ENCODE measurements around the gene ARHGEF4.

ARHGEF4 gene, protein sequence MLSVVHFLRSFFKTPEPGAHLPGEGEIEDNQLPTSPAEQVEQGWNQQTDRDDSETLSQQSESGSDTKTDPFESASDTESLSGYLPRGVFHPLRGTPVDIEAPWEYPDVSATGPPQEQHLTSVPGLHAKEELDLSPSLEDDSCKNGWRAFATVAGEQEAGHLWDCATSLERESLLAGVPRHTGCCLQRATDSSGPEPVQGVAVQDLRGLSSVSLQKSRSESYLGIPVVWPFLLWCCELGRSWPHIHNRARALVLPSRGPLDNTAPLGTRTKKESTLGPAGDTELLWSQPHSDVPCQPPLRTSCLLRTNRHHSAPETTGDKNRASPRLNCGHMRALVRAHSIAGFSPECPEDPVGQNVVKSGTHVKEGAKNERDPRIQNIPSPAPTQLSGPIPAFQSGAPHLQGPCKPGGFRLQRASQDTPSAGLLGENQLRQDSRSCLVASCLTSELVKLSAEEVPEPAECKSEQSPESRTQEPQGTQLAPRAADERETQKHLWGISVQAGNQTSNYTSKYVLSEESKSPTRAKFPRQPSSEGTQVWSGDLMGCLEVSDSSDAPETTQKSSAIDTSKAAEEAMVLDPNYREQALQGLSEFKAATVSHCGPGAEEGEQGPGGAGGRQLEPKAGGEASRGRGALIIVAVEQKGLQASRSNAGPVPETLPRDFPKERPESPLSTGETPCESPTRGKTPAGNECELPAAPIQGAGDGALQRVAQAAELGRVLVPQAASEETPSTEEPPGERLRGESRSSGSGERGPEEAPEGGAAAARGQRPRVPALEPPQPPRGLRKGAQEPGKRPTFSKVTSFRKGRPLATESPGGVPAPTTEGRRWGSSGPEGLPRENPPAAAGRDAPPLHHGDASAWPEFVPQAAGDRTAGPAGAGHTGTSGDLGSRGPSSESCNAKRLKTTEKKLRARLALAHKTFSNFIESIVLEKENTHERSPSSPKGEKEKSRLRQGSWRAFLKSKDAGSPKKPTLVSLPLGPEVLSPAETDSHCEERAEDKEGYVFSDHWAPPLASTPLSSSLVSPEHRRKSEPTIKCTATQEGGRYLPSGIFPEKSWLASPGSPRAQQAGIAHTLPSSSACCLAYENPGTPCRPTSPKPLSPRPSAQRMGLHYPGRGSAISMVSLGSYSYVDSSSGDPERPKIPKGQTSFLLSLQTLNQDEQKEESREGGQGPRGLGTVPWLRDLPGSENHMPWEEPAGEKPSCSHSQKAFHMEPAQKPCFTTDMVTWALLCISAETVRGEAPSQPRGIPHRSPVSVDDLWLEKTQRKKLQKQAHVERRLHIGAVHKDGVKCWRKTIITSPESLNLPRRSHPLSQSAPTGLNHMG (N-terminal part only)

DNA sequence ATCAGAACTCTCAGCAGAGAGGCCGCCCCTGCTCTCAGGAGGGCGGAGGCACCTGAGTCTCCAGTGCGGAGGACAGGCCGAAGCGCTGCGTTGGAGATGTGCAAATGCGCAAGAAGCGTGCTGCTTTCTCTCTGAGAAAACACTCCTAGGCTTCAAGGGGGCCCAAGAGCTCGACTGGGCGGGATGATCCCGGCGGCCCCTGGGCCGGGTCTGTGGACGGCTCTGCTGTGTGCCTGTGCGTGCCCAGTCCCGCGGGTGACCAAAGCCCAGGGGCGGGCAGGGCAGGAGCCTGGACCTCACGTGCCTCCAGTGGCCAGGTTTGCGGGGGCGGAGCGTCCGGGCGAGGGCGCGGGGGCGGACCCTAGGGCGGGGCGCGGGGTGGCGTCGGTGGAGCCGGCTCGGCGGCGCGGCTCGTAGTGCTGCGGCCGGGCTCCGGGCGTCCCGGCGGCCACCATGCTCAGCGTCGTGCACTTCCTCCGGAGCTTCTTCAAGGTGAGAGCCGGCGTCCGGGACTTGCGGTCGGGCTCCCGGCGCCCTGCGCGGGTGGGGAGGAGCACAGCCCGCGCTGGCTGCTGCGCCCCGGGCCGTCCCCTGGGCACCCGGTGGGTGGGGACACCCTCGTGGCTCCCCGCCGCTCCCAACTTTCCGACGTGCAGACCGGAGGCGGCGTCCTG, at the start of gene ARHGEF4:
Gene ARHGEF4 (plus strand): TSS at position 414 of the 674 bp plus-strand sequence. CDS start 40 bp downstream, at position 454.
- peak; percentile 33 for DNase-seq (ENCODE audit: low spot score)
- peaks cover 40% of the 10 kb centered on the region for H3K27me3 Mint-ChIP-seq (ENCODE audit: low read depth)

DNA sequence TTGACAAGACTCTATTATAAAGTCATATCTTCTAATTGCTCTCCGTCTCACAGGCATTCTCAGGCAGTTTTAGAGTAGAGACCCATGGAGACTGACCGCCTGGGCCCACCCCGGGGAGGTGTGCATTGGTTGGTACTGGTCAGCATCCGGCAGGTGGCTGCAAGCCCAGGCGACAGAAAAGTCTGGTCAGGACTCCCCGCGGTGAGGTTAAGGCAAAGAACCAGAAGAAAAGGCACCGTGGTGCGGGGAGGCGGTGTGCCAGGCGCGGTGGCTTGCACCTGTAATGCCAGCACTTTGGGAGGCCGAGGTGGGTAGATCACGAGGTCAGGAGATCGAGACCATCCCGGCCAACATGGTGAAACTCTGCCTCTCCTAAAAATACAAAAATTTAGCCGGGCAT, 48.9 kb upstream of the ARHGEF4 start:
- H3K9me3 Mint-ChIP-seq = no peaks in the 10 kb centered on the region
- H3K27ac Mint-ChIP-seq = no peak overlapping the region
- peaks cover 6% of the 10 kb centered on the region for H3K27me3 Mint-ChIP-seq (ENCODE audit: low read depth)

More for the DNA sequence above, at the start of gene ARHGEF4:
- Mint-ChIP-seq H3K4me1 (ENCODE audit: low read depth) (no peaks in the 10 kb centered on the region), H3K36me3 (ENCODE audit: low read depth) (no peaks in the 10 kb centered on the region), H3K9me3 (no peaks in the 10 kb centered on the region), H3K27ac (no peak within 1 kb of the TSS), H3K4me3 (no peak within 1 kb of the TSS)

DNA sequence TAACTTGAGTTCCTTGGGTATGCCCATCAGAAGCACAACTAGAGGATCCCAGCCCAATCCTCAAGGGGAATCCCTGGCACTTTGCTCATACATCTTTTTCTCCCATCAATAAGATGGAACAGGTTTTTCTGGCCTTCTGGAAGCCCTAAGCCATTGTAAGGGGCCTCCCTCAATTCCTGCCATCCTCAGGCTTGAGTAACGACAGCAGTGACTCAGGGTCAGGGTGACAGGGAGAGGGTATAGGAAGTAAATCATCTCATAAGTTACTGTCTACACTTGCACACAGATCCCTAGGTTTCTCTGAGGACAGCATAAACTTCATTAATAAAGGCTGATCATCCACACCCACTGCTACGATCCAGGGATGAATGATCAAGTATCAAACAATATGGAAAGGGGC, 46.4 kb upstream of the ARHGEF4 start:
- H3K9me3 Mint-ChIP-seq = no peaks in the 10 kb centered on the region
- peaks cover 6% of the 10 kb centered on the region for H3K27me3 Mint-ChIP-seq (ENCODE audit: low read depth)
- no peak overlapping the region for H3K4me3 Mint-ChIP-seq
- H3K4me1 Mint-ChIP-seq (ENCODE audit: low read depth) = no peaks in the 10 kb centered on the region
- H3K27ac Mint-ChIP-seq = no peak overlapping the region
- DNase-seq (ENCODE audit: low spot score) = no peak
- no peaks in the 10 kb centered on the region for H3K36me3 Mint-ChIP-seq (ENCODE audit: low read depth)

More for the DNA sequence above, 48.9 kb upstream of the ARHGEF4 start:
- H3K4me3 Mint-ChIP-seq = no peak overlapping the region
- no peak for DNase-seq (ENCODE audit: low spot score)
- no peaks in the 10 kb centered on the region for H3K4me1 Mint-ChIP-seq (ENCODE audit: low read depth)
- no peaks in the 10 kb centered on the region for H3K36me3 Mint-ChIP-seq (ENCODE audit: low read depth)

DNA sequence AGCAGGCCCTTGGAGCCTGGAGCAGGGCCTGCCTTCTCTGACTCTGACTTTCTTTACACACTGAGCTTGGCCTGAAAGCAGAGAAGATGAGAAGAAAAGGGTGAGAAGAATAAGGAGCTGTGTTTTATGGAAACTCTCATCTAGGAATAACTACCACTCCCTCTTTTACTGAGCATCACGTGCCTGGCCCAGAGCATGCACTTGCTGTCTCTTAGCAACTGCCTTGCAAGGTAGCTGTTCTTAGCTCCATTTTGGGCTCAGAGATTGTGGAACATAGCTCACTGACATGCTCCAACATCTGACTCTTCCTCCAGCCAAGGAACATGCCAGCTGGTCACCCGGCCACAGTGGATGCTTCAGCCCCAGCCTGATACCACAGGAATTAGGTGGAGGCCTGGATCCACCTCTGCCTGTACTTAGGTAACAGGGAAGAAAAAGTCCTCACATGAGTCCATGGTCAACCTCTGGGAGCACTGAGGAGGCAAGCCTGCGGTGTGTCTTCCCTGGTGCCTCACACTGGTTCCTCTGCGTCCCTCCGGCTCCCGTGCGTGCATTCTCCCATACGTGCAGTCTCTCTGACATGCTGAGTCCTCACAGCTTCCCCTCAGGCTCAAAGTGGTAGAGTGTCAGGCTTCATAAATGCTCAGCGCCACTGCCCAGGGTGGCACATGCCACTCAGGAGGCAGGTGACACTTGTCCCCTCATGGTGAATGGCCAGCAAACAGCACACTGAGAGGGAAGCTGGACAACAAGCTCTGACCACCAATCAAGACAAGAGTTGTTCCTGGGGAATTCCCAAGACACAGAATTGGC, 45.7 kb upstream of the ARHGEF4 start:
- no peak for DNase-seq (ENCODE audit: low spot score)
- Mint-ChIP-seq H3K4me3 (no peak overlapping the region), H3K27ac (no peak overlapping the region), H3K36me3 (ENCODE audit: low read depth) (no peaks in the 10 kb centered on the region), H3K9me3 (no peaks in the 10 kb centered on the region), H3K27me3 (ENCODE audit: low read depth) (peaks cover 6% of the 10 kb centered on the region), H3K4me1 (ENCODE audit: low read depth) (no peaks in the 10 kb centered on the region)

DNA sequence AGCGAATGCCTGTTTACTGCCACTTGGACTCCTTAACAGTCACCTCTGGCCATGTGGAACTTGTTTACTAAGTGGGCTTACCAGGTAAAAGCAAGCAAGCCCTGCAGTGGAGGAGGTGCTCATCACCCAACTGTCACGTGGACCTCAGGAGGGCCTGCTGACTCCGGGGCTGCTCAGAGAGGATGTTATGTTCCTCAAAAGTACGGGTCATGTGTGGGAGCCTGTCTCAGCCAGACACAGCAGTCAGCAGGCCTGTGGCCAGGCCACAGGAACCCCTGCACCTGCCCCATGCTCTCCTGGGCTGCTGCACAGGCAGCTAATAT, 45.1 kb upstream of the ARHGEF4 start:
- Mint-ChIP-seq H3K4me3 (no peak overlapping the region), H3K4me1 (ENCODE audit: low read depth) (no peaks in the 10 kb centered on the region), H3K9me3 (no peaks in the 10 kb centered on the region), H3K36me3 (ENCODE audit: low read depth) (no peaks in the 10 kb centered on the region), H3K27ac (no peak overlapping the region), H3K27me3 (ENCODE audit: low read depth) (peaks cover 6% of the 10 kb centered on the region)
- no peak for DNase-seq (ENCODE audit: low spot score)

DNA sequence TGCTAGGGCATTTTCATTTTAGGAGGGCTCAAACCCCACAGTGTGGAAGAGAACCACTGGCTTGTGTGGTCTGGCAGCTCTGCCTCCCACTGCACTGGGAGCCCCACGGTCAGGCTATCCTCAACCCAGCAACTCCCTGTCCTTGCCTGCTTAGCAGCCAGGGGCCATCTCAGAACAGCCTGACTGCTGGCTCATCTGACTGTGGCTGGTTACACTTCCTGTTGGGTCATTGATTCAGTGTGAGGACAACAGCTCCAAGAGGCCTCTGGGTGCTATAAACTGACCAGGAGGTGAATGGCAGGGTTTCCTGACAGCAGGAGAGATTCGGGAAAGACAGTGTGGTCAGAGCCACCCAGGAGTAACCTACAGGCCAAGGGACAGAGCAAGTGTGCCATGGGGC, 41.3 kb upstream of the ARHGEF4 start:
- H3K36me3 Mint-ChIP-seq (ENCODE audit: low read depth) = no peaks in the 10 kb centered on the region
- no peak overlapping the region for H3K4me3 Mint-ChIP-seq
- no peaks in the 10 kb centered on the region for H3K9me3 Mint-ChIP-seq
- no peak for DNase-seq (ENCODE audit: low spot score)
- peaks cover 6% of the 10 kb centered on the region for H3K27me3 Mint-ChIP-seq (ENCODE audit: low read depth)
- peaks cover 5% of the 10 kb centered on the region for H3K4me1 Mint-ChIP-seq (ENCODE audit: low read depth)
- H3K27ac Mint-ChIP-seq = no peak overlapping the region

DNA sequence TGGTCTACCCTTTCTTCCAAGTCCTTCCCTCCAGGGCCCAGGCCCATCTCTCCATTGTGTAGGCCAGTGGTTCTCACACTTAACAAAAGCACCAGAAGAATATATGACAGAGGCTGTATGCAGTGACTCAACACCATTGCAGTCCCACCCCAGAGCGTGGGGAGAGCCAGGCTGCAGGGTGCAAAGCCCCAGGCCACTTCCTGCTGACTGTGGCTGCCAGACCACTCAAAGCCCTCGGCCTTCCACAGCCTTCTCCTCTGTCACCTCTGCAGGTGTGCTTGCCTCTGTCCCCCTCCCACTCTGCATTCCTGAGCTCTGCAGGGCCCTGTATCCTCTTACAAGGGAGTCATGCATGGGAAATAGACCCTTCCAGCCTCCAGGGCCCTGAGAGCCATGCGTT, 40.4 kb upstream of the ARHGEF4 start:
- Mint-ChIP-seq H3K36me3 (ENCODE audit: low read depth) (no peaks in the 10 kb centered on the region), H3K4me1 (ENCODE audit: low read depth) (peaks cover 5% of the 10 kb centered on the region), H3K9me3 (no peaks in the 10 kb centered on the region), H3K27me3 (ENCODE audit: low read depth) (peaks cover 6% of the 10 kb centered on the region), H3K4me3 (no peak overlapping the region), H3K27ac (no peak overlapping the region)
- no peak for DNase-seq (ENCODE audit: low spot score)

DNA sequence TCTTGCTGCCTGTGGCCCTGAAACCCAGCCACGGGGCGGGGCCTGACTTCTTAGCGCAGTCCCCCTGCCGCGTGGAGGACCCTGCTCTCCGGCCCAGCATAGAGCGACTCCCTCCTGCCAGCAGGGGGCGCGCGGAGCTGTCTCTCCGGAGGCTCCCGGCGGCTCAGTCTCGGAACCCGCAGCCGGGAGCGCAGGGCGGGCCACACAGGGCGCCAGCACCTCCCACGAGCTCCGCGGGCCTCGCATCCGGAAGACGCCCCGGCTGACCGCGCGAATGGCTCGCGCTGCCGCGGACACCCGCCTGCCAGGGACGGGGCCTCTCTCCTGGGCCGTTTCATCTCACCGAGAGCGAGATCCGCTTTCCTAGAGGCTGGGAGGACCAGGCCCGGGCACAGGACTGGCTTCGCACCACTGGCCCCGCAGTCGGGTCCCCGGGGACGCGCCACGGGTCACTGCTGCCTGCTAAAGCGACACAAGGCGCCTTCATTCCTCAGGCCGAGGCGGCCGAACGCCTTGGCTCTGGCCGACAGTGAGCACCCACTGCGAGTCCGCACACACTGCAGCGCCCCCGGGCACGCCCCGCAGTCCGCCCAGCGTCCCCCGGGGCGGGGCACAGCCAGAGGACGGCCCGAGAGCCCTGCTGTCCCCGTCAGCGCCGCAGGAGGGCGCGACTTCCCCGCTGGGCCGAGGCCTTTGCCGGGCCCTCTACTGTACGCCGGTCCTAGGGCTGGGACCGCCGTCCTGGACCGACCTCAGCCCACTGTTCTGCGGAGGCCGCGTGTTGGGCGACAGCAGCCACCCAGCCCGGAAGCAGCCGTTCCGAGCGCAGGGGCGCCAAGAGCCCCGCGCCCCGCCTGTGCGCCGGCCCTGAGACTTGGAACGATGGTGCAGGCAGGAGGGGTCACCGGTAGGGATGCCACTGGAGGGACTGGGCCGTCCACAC, 39.0 kb upstream of the ARHGEF4 start:
- no peaks in the 10 kb centered on the region for H3K9me3 Mint-ChIP-seq
- H3K36me3 Mint-ChIP-seq (ENCODE audit: low read depth) = no peaks in the 10 kb centered on the region
- peak; percentile 90 for DNase-seq (ENCODE audit: low spot score)
- peaks cover 5% of the 10 kb centered on the region for H3K4me1 Mint-ChIP-seq (ENCODE audit: low read depth)
- peak overlapping the region; percentile 63 for H3K4me3 Mint-ChIP-seq
- peaks cover 2% of the 10 kb centered on the region for H3K27me3 Mint-ChIP-seq (ENCODE audit: low read depth)
- H3K27ac Mint-ChIP-seq = no peak overlapping the region

DNA sequence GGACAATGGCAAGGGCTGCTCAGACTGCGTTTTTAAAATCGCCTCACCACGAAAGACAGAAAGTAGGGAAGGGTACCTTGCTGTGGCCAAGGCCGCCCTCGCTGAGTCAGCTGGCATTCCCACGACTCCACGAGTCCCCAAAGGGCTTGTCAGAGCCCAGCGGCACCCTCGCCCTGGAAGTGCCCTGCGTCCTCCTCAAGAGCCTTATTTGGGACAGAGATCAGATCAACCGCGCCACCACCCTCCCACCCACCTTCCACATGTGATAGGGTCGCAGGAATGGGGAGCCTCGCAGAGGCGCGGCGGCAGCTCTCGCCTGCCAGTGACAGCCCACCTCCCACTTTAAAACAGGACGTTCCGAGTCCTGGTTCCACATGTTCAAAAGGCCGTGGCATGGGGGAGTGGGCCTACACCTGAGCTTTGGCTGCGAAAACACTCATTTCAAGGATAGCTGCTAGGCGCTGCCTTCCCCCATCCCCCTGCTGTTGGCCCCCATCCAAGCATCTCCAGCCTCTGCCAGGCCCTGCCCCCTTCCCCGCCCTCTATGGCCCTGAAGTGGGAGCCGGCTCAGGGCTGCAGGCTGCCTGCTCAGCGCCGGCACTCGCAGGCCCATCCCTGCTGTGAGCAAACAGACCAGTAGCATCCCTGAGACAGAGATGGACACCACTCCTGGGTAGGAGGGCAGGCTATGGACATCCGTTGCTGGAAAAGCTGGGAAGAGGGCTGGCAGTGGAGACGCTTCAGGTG, 38.1 kb upstream of the ARHGEF4 start:
- Mint-ChIP-seq H3K4me3 (peak overlapping the region; percentile 63), H3K27ac (no peak overlapping the region), H3K36me3 (ENCODE audit: low read depth) (no peaks in the 10 kb centered on the region), H3K9me3 (no peaks in the 10 kb centered on the region), H3K27me3 (ENCODE audit: low read depth) (peaks cover 2% of the 10 kb centered on the region), H3K4me1 (ENCODE audit: low read depth) (peaks cover 5% of the 10 kb centered on the region)
- DNase-seq (ENCODE audit: low spot score) = no peak

DNA sequence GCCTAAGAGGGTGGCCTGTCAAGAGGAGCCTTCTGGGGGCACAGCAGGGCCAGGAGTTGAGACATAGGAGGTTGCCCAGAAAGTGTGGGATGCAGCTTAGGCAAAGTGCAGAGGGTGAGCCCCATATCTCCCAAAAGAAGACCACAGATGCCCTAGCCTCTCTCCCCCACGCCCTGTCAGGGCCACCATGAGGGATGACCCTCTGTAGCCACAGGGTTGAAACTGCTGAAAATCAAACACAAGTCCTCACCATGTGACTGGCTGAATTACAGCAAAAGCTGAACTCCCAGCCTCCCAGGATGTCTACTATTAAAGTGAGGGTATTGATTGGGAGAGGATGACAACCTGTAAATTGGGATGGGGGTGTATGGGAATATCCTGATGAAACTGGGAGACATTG, 37.4 kb upstream of the ARHGEF4 start:
- H3K27ac Mint-ChIP-seq = no peak overlapping the region
- H3K4me1 Mint-ChIP-seq (ENCODE audit: low read depth) = peaks cover 5% of the 10 kb centered on the region
- no peak for DNase-seq (ENCODE audit: low spot score)
- H3K4me3 Mint-ChIP-seq = no peak overlapping the region
- no peaks in the 10 kb centered on the region for H3K36me3 Mint-ChIP-seq (ENCODE audit: low read depth)
- no peaks in the 10 kb centered on the region for H3K27me3 Mint-ChIP-seq (ENCODE audit: low read depth)
- no peaks in the 10 kb centered on the region for H3K9me3 Mint-ChIP-seq

DNA sequence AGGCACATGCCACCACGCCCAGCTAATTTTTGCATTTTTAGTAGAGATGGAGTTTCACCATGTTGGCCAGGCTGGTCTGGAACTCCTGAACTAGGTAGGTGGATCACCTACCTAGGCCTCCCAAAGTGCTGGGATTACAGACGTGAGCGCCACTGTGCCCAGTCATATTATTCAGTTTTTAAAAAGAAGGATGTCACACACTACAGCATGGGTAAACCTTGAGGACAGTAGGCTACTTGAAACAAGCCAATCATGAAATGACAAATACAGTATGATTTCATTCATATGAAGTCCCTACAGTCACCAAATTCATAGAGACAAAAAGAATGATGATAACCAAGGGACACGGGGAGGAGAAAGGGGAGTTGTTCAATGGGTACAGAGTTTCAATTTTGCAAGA, 31.1 kb upstream of the ARHGEF4 start:
- H3K4me3 Mint-ChIP-seq = no peak overlapping the region
- H3K27me3 Mint-ChIP-seq (ENCODE audit: low read depth) = peaks cover 7% of the 10 kb centered on the region
- no peaks in the 10 kb centered on the region for H3K9me3 Mint-ChIP-seq
- H3K27ac Mint-ChIP-seq = no peak overlapping the region
- no peaks in the 10 kb centered on the region for H3K4me1 Mint-ChIP-seq (ENCODE audit: low read depth)
- H3K36me3 Mint-ChIP-seq (ENCODE audit: low read depth) = no peaks in the 10 kb centered on the region
- no peak for DNase-seq (ENCODE audit: low spot score)
